ENCODE data around the gene OASL.
"Not testable (repeated sequence)": the region's sequence is repeated elsewhere in the genome, so short reads cannot be mapped to it uniquely, and the experiment has no call there.

The OASL gene

DNA sequence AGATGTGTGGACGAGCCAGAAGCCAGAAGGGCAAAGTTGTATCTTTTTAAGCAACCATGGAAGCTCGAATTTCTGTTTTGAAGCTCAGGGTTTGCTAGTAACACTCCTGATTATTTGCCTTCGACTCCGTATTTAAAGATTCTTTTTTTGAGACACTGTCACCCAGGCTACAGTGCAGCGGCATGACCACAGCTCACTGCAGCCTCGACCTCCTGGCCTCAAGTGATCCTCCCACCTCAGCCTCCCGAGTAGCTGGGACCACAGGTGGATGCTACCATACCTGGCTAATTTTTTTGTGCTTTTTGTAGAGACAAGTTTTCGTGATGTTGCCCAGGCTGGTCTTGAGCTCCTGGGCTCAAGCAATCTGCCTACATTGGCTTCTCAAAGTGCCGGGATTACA lies 18.7 kb upstream of the OASL start:
- DNase-seq = no peak

DNA sequence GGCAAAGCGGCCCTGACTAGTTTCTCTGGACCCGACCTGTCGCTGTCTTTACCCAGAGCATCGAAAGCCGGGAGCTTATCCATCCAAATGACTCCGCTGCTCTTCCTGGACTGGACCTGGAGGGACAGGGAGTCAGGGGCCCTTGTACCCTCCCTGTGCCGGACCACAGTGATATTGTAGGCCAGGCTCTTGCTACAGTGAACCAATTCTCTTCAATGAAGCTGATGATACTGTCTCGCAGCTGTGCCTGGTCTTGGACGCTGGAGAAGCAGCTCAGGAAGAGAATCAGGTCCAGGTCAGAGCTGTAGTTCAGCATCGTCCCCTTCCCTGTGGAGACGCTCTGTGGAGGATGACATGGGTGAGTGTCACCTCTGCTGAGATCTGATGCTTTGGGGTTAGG lies 14.7 kb upstream of the OASL start:
- DNase-seq = no peak

DNA sequence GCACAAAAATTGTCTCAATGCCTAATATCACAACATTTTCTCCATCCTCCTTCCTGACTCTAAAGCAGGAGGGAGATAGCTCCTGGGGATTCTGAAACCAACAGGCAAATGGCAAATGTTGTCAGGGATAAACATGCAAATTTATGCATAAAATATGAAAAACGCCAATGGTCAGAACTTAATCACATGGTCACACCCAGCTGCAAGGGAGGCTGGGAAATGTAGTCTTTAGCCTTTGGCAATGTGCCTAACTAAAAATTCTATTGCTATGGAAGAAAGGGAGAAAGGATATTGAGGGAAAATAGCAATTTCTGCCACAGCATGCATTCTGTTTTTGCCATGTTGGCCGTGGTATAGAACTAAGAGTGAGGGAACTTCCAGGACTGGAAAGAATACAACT lies 11.7 kb upstream of the OASL start:
- peak; percentile 25 for DNase-seq

DNA sequence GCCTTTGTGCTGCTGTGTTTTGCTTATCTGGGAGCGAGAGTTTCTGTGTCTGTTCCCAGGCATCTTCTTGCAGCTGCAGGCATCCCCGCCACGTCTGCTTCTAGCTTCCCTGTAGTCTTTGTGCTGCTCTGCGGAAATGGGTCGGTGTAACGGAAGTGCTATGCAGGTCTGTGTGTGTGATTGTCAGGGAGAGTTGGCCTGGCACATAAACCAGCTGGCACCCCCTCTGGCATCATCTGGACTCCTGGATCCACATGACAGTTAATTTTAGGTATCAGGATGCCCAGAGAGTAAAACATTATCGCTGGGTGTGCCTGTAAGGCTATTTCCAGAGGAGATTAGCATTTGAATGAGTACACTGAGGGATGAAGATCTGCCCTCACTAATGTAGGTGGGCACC lies 9.4 kb upstream of the OASL start:
- DNase-seq = no peak

GRCh38 chr12:121047400-121047799 lies 8.4 kb upstream of the OASL start:
- DNase-seq = not testable (repeated sequence)

- DNase-seq = no peak
These were observed 4.0 kb upstream of the OASL start for GRCh38 chr12:121043067-121043466.

- no peak for DNase-seq
These were observed 2.2 kb downstream of the OASL start for GRCh38 chr12:121036810-121037326.

DNA sequence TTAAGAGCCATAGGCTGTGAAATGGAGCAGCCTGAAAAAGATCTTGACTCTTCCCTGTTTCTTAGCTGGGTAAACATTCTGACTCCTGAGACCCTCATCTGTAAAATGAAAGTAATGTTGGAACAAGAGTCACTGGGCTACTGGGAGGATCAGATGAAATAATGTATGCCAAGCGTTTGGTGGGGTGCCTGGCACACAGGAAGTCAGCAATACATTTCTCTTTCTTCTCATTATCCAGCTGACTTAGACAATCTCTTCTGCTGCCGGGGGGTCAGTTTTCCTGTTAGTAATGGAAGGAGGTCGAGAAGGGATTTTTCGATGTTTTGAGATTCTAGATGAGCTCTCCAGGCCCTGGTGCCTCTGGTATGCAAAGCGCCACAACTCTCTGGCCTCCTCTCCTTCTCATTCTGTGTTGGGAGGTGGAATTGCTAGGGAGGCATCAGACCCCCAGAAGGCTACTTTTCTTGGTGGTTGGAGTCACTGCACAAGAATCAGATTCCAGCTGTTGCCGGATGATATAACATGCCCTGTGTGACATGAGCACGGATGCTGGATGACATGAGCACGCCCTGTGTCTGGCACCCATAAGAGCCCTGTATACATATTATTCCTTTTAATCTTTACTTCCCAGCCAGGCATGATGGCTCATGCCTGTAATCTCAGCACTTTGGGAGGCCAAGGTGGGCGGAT lies 4.3 kb downstream of the OASL start:
- peak; percentile 19 for DNase-seq

GRCh38 chr12:121033625-121034349 lies 5.3 kb downstream of the OASL start:
- peak; percentile 75 for DNase-seq

GRCh38 chr12:121030576-121031212 lies 8.4 kb downstream of the OASL start:
- DNase-seq = peak; percentile 87

DNA sequence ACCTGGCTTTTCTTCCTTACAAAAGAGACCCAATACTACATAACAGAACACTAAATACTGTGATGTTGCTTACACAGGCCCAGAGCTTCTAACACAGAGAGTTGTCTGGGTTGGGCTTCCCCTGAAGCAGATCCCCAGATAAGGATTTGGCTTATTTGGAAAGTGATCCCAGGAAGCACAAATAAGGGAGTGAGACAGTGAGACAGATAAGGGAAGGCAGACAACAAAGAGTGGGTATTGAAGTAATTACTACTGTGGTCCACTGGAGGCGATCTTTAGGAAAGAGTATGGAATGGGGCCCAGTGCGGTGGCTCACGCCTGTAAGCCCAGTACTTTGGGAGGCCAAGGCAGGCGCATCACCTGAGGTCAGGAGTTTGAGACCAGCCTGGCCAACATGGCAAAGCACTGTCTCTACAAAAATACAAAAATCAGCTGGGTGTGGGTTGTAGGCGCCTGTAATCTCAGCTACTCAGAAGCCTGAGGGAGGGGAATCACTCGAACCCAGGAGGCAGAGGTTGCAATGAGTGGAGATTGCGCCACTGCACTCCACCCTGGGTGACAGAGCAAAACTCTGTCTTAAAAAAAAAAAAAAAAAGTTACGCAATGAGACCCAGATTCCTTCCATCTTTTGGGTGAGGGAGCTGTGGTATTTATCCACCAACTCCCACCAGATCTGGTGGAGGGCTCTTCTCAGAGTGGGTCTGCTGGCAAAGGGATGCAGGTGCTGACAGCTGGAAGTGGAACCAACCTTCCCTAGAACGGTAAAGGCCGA lies 12.6 kb downstream of the OASL start:
- peak; percentile 23 for DNase-seq

DNA sequence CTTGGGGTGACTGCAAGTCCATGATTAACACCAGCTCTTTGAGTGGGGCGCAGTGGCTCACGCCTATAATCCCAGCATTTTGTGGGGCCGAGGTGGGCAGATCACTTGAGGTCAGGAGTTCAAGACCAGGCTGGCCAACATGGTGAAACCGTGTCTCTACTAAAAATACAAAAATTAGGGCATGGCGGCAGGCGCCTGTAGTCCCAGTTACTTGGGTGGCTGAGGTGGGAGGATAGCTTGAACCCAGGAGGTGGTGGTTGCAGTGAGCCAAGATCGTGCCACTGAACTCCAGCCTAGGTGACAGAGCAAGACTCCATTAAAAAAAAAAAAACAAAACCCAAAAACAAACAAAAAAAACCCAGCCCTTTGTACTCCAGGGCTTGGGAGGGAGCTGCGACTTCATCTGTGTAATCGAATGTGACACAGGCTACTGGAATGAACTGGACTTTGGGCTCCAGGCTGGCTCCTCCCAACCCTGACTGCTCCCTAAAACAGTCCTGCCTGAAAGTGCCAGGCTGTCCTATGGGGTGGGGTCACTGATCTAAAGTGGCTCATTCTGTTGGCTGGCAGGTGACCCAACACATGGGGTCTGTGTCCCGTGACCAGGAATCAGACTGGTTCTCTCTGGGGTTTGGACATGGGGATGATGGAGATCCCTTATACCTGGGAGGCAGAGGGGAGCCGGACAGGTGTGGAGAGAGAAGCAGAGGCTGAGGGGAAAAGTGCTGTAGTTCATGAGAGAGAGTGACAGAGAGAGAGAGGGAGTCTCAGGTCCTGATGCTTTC lies 13.4 kb downstream of the OASL start:
- DNase-seq = no peak

GRCh38 chr12:121023799-121024198 lies 15.2 kb downstream of the OASL start:
- no peak for DNase-seq

GRCh38 chr12:121022713-121023112 lies 16.3 kb downstream of the OASL start:
- DNase-seq = no peak

- no peak for DNase-seq
These were observed 17.3 kb downstream of the OASL start for GRCh38 chr12:121021754-121022153.

DNA sequence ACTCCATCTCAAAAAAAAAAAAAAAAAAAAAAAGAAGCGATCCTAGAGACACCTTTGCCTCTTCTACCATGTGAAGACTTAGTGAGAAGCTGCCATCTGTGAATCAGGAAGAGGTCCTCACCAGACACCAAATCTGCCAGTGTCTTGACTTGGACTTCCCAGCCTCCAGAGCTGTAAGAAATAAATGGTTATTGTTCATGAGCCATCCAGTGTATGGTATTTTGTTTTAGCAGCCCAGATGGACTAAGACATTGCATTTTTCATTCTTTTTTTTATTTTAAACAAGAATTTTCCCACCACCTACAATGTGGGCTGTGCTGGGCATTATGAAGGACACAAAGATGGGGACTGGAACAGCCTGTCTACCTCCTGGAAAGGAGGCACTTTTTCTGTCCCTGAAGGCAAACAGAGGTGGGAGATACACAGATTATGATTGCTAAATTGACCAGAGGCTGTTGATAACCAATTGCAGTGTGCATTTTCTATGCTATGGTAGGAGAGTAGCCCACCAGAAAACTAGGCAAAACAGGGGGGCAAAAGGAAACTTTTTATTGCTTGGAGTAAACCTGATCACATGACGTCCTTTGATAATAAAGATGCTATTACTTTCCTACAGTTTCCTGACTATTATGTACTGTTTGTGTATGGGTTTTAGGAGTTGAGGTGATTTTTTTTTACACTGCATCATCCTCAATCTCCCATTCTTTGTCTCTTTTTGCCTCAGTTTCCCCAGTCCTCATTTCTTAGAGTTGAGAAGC lies 20.0 kb downstream of the OASL start:
- no peak for DNase-seq

- no peak for DNase-seq
These were observed 21.0 kb downstream of the OASL start for GRCh38 chr12:121017966-121018491.

GRCh38 chr12:121015825-121016766 lies 22.9 kb downstream of the OASL start, which contains the start of gene C12orf43:
C12orf43 (minus strand) TSS chr12:121016487; CDS start chr12:121016474, 13 bp downstream.
- DNase-seq = peak; percentile 96

DNA sequence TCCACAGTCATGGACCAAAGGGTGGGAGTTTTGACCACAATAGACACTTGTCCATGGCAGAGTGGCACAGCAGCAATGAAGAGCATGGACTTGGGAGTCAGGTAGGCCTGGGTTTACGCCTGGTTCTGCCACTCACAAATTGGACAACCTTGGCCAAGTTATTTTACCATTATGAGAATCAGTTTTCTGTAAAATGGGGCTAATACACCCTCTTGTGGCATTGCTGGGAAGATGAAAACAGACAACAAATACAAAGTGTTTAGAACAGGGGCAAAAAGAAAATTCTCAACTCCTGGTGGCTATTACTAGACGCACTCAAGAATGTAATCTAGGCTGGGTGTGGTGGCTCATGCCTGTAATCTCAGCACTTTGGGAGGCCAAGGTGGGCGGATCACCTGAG lies 25.3 kb downstream of the OASL start:
- no peak for DNase-seq

- no peak for DNase-seq
These were observed 27.2 kb downstream of the OASL start for GRCh38 chr12:121011820-121012219.
